Neural crest cell (in vitro differentiated cells): ENCODE results near the gene PTEN. TPM values are rescaled to one million over a fixed set of nuclear protein-coding genes. Genes with fewer than 3 reads are reported as not detected.
"Not testable (repeated sequence)": the region's sequence is repeated elsewhere in the genome, so short reads cannot be mapped to it uniquely, and the experiment has no call there.

Experiments used
- DNase-seq: peaks from one replicate; pipeline ENCODE4 v3.0.0; 2021; ENCODE audit warnings: low read depth, mixed read lengths, low spot score
- H3K27ac Mint-ChIP-seq: one replicate; pipeline ENCODE4 v1.8.0; 2021; ENCODE audit warnings: mild to moderate bottlenecking, mixed read lengths; ENCODE audit not compliant: unreplicated experiment
- H3K27me3 Mint-ChIP-seq: 2 replicates; pipeline ENCODE4 v1.8.0; 2021; ENCODE audit warnings: low read depth, mild to moderate bottlenecking, mixed read lengths
- H3K36me3 Mint-ChIP-seq: 2 replicates; pipeline ENCODE4 v1.8.0; 2021; ENCODE audit warnings: low read depth, mild to moderate bottlenecking, mixed read lengths
- H3K4me1 Mint-ChIP-seq: 2 replicates; pipeline ENCODE4 v1.8.0; 2021; ENCODE audit warnings: mixed read lengths
- H3K4me3 Mint-ChIP-seq: one replicate; pipeline ENCODE4 v1.8.0; 2021; ENCODE audit warnings: mild to moderate bottlenecking, mixed read lengths
- H3K9me3 Mint-ChIP-seq: 2 replicates; pipeline ENCODE4 v1.8.0; 2021; ENCODE audit warnings: mixed read lengths
- total RNA-seq: library from RNA; stranded (reverse); gene quantifications from 2 replicates; pipeline ENCODE4 v1.2.1, GENCODE V29; 2021
- TF ChIP-seq, protein P1 (sequence below): fragments of 200-600 bp; sonication (generic); conservative IDR thresholded peaks from 2 replicates; pipeline ENCODE4 v1.5.0; 2021; ENCODE audit warnings: antibody characterized with exemption, mild to moderate bottlenecking

The PTEN gene
- total RNA-seq, 1 donor from 2014 or later, result 52.5 TPM

DNA sequence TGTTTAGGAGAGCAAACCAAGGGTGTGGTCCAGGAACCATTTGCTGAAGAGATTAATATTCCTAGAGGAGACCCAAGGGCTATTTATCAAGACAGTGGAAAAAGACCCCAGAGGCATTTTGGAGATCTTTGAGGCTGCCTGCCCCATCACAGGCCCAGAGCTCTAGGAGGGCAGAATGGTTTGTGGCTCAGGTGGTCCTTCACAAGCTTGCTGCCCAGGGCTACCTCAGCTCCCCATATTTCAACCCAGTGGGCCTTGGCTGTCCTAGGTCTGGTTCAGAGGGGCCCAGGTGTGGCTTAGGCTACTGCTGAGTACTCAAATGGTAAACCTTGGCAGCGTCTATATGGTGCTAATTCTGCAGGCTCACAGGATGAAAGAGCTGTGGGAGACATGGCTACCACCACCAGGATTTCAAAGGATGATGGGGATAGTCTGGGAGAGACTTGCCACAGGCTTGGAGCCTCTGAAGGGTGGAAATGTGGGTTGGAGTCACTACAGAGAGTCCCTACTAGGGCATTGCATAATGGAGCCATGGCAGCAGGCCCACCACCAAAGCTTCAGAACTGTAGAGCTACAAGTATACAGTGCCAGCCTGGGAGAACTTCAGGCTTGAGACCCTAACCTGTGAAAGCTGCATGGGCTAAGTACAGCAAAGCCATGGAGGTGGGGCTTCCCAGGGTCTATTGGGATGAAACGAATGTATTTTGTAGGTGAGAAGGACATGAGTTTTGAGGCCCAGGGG lies 24.3 kb downstream of the PTEN start:
- Mint-ChIP-seq H3K36me3 (peaks cover 32% of the 10 kb centered on the region), H3K27ac (no peak overlapping the region), H3K9me3 (peaks cover 9% of the 10 kb centered on the region), H3K4me3 (no peak overlapping the region), H3K27me3 (no peaks in the 10 kb centered on the region), H3K4me1 (no peaks in the 10 kb centered on the region)
- no peak for DNase-seq
- TF ChIP-seq, protein P1, sequence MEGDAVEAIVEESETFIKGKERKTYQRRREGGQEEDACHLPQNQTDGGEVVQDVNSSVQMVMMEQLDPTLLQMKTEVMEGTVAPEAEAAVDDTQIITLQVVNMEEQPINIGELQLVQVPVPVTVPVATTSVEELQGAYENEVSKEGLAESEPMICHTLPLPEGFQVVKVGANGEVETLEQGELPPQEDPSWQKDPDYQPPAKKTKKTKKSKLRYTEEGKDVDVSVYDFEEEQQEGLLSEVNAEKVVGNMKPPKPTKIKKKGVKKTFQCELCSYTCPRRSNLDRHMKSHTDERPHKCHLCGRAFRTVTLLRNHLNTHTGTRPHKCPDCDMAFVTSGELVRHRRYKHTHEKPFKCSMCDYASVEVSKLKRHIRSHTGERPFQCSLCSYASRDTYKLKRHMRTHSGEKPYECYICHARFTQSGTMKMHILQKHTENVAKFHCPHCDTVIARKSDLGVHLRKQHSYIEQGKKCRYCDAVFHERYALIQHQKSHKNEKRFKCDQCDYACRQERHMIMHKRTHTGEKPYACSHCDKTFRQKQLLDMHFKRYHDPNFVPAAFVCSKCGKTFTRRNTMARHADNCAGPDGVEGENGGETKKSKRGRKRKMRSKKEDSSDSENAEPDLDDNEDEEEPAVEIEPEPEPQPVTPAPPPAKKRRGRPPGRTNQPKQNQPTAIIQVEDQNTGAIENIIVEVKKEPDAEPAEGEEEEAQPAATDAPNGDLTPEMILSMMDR, result no peak

- H3K27ac Mint-ChIP-seq, result no peak overlapping the region
- TF ChIP-seq, protein P1, result no peak
- peaks cover 34% of the 10 kb centered on the region for H3K36me3 Mint-ChIP-seq
- no peak for DNase-seq
- H3K27me3 Mint-ChIP-seq, result no peaks in the 10 kb centered on the region
- H3K4me1 Mint-ChIP-seq, result no peaks in the 10 kb centered on the region
- H3K4me3 Mint-ChIP-seq, result no peak overlapping the region
- H3K9me3 Mint-ChIP-seq, result no peaks in the 10 kb centered on the region
Measured at GRCh38 chr10:87895430-87895829, 32.0 kb downstream of the PTEN start.

DNA sequence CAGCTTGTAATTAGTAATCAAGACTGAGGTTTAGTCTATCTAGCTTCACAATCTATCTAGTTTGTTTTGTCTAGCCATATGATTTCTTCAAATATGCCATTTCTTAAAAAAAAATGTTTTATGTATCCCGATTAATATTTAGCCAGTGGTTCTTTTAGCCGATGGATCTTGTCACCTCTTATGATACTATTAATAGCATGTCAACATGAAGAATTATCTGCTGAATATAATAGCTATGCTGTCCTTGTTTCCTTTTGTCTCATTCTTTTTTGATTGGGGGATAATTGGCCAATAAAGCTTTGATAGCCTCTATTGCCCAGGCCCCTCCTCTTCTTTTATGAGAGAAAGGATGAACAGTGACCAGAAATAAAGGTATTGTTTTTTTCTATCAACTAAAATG lies 32.8 kb downstream of the PTEN start:
- TF ChIP-seq, protein P1, result no peak
- H3K27ac Mint-ChIP-seq, result no peak overlapping the region
- no peak overlapping the region for H3K4me3 Mint-ChIP-seq
- no peaks in the 10 kb centered on the region for H3K4me1 Mint-ChIP-seq
- peaks cover 41% of the 10 kb centered on the region for H3K36me3 Mint-ChIP-seq
- H3K9me3 Mint-ChIP-seq, result peaks cover 6% of the 10 kb centered on the region
- no peaks in the 10 kb centered on the region for H3K27me3 Mint-ChIP-seq
- no peak for DNase-seq

GRCh38 chr10:87897957-87898356 lies 34.5 kb downstream of the PTEN start:
- peaks cover 18% of the 10 kb centered on the region for H3K9me3 Mint-ChIP-seq
- peaks cover 59% of the 10 kb centered on the region for H3K36me3 Mint-ChIP-seq

GRCh38 chr10:87903396-87903795 lies 40.0 kb downstream of the PTEN start:
- H3K27ac Mint-ChIP-seq, H3K4me1 Mint-ChIP-seq, H3K4me3 Mint-ChIP-seq, H3K27me3 Mint-ChIP-seq, DNase-seq: not testable (repeated sequence)
- H3K9me3 Mint-ChIP-seq, result peaks cover 20% of the 10 kb centered on the region
- peaks cover 67% of the 10 kb centered on the region for H3K36me3 Mint-ChIP-seq

More at GRCh38 chr10:87897957-87898356, 34.5 kb downstream of the PTEN start:
- H3K27ac Mint-ChIP-seq, H3K4me1 Mint-ChIP-seq, H3K4me3 Mint-ChIP-seq, DNase-seq, H3K27me3 Mint-ChIP-seq: not testable (repeated sequence)

- H3K27me3 Mint-ChIP-seq, result no peaks in the 10 kb centered on the region
- TF ChIP-seq, protein P1, result no peak
- H3K27ac Mint-ChIP-seq, result no peak overlapping the region
- no peak for DNase-seq
- H3K4me3 Mint-ChIP-seq, result no peak overlapping the region
- peaks cover 47% of the 10 kb centered on the region for H3K36me3 Mint-ChIP-seq
- H3K4me1 Mint-ChIP-seq, result peaks cover 16% of the 10 kb centered on the region
- H3K9me3 Mint-ChIP-seq, result peaks cover 20% of the 10 kb centered on the region
Measured at GRCh38 chr10:87913156-87913921, 49.9 kb downstream of the PTEN start.
